SH-SY5Y (cell line): Measurements from ENCODE around the gene LRRFIP1.

Source experiments
- GATA2 ChIP-seq: IDR thresholded peaks from 2 replicates; pipeline ENCODE4 v1.6.1; 2011; ENCODE audit warnings: mild to moderate bottlenecking, low read depth, low read length
- GATA3 ChIP-seq: IDR thresholded peaks from 2 replicates; pipeline ENCODE4 v1.6.1; 2011; ENCODE audit warnings: low read depth, mild to moderate bottlenecking, low read length, moderate library complexity

DNA sequence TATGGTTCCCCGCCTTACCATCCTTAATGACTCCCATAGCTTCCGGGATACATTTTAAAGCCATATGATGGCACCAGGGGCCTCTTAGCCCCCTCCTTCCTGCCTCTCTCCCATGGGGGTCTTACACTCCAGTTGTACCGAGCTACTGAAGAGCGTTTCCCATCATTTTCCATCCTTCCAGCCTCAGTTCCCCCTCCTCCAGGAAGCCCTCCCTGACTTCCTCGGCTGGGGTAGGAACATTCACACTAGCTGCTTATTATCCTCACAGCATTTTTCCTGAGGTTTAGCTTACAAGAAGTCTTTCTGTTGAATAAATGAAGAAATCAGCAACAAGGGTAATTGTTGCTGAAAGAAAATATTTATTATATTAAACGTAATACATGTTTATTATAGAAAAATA, 41.1 kb downstream of the LRRFIP1 start:
- TF ChIP-seq GATA3: no peak
- no peak for TF ChIP-seq GATA2
